GM12872 (cell line): Measurements from ENCODE around the gene UCK1.

ENCODE experiments used
- CTCF ChIP-seq: IDR thresholded peaks from 3 replicates; pipeline ENCODE4 v1.5.1; 2011; ENCODE audit warnings: low read depth, mild to moderate bottlenecking, low read length, moderate library complexity; ENCODE audit not compliant: insufficient read depth

UCK1 gene

GRCh38 chr9:131530920-131531832 lies at the start of gene UCK1:
Gene UCK1, minus strand, starts transcription at chr9:131531263. Its CDS starts 89 bp downstream, at chr9:131531174.
- TF ChIP-seq CTCF = no peak

GRCh38 chr9:131580358-131580757 lies 49.3 kb upstream of the UCK1 start:
- TF ChIP-seq CTCF = no peak

GRCh38 chr9:131579789-131580211 lies 48.7 kb upstream of the UCK1 start:
- TF ChIP-seq CTCF = no peak

GRCh38 chr9:131578731-131579504 lies 47.9 kb upstream of the UCK1 start:
- no peak for TF ChIP-seq CTCF

- no peak for TF ChIP-seq CTCF
Measured at GRCh38 chr9:131578021-131578420, 47.0 kb upstream of the UCK1 start.

GRCh38 chr9:131577005-131578000 lies 46.2 kb upstream of the UCK1 start:
- no peak for TF ChIP-seq CTCF
